Activated naive CD8-positive, alpha-beta T cell treated with anti-CD3 and anti-CD28 coated beads, Interleukin-2, amount 10 ng/mL, durations not matched to agents 7 days and 5 days (primary cell): ENCODE measurements around the gene CARMIL3. TPM values are rescaled to one million over a fixed set of nuclear protein-coding genes. Genes with fewer than 3 reads are reported as not detected.

Experiments
- ATAC-seq: fragments of 150-1000 bp; cut with Tn5 transposase; one replicate; pipeline ENCODE4 v1.10.0; 2021; ENCODE audit warnings: low read depth, moderate library complexity
- POLR2A ChIA-PET: fragments of 350-600 bp; sonication (Branson Sonifier 250); formaldehyde crosslinking; loops from one replicate; lab custom pipeline; 2021; ENCODE audit warnings: antibody characterized with exemption; lab: Charles Lee
- DNase-seq: peaks from one replicate; pipeline ENCODE4 v3.0.0; 2021
- H3K27ac Mint-ChIP-seq: one replicate; pipeline ENCODE4 v1.8.0; 2022; ENCODE audit warnings: mild to moderate bottlenecking, mixed read lengths
- H3K27me3 Mint-ChIP-seq: one replicate; pipeline ENCODE4 v1.8.0; 2022; ENCODE audit warnings: mild to moderate bottlenecking, moderate library complexity, mixed read lengths
- H3K36me3 Mint-ChIP-seq: one replicate; pipeline ENCODE4 v1.8.0; 2021; ENCODE audit warnings: mild to moderate bottlenecking, mixed read lengths
- H3K4me1 Mint-ChIP-seq: one replicate; pipeline ENCODE4 v1.8.0; 2021; ENCODE audit warnings: mixed read lengths
- H3K4me3 Mint-ChIP-seq: one replicate; pipeline ENCODE4 v1.8.0; 2022; ENCODE audit warnings: mild to moderate bottlenecking, moderate library complexity, mixed read lengths
- H3K9me3 Mint-ChIP-seq: one replicate; pipeline ENCODE4 v1.8.0; 2021; ENCODE audit warnings: mixed read lengths
- total RNA-seq, 2 experiments: library from RNA; stranded (reverse); gene quantifications; one replicate each; pipeline ENCODE4 v1.2.3, GENCODE V29; 2021

Gene CARMIL3
- total RNA-seq, 2 experiments from 2014 or later = 0.80 to 0.91 TPM

- Mint-ChIP-seq H3K4me1 (peaks cover 30% of the 10 kb centered on the region), H3K27me3 (no peaks in the 10 kb centered on the region), H3K9me3 (no peaks in the 10 kb centered on the region), H3K4me3 (no peak overlapping the region), H3K27ac (peak overlapping the region; percentile 97), H3K36me3 (peaks cover 20% of the 10 kb centered on the region)
- DNase-seq (no peak), ATAC-seq (no peak)
- POLR2A ChIA-PET = interaction anchor here (1.5 to 7.5 kb wide), 9 partner anchors 11 to 70 kb away, joined by 4 to 116 read pairs (median 13); partner anchors contain the start of genes DCAF11, EMC9, IRF9 and NRL
Observed at GRCh38 chr14:24092110-24092504, 40.3 kb downstream of the CARMIL3 start.

GRCh38 chr14:24092505-24093206, 40.8 kb downstream of the CARMIL3 start:
- peak overlapping the region; percentile 97 for H3K27ac Mint-ChIP-seq
- DNase-seq = no peak
- H3K9me3 Mint-ChIP-seq = no peaks in the 10 kb centered on the region
- peaks cover 20% of the 10 kb centered on the region for H3K36me3 Mint-ChIP-seq
- peaks cover 29% of the 10 kb centered on the region for H3K4me1 Mint-ChIP-seq
- H3K4me3 Mint-ChIP-seq = peak overlapping the region; percentile 95
- POLR2A ChIA-PET = interaction anchor here (1.4 to 7.5 kb wide), 10 partner anchors 10 to 149 kb away, joined by 3 to 116 read pairs (median 10); partner anchors contain the start of genes CARMIL3, DCAF11, EMC9 and IRF9
- no peak for ATAC-seq
- H3K27me3 Mint-ChIP-seq = no peaks in the 10 kb centered on the region

GRCh38 chr14:24093207-24093900, 41.5 kb downstream of the CARMIL3 start:
- Mint-ChIP-seq H3K27me3 (no peaks in the 10 kb centered on the region), H3K9me3 (no peaks in the 10 kb centered on the region), H3K4me1 (peaks cover 29% of the 10 kb centered on the region), H3K36me3 (peaks cover 20% of the 10 kb centered on the region), H3K4me3 (peak overlapping the region; percentile 95), H3K27ac (peak overlapping the region; percentile 97)
- DNase-seq = no peak
- POLR2A ChIA-PET = interaction anchor here (0.6 to 7.5 kb wide), 15 partner anchors 9 to 149 kb away, joined by 3 to 116 read pairs (median 6); partner anchors contain the start of genes CARMIL3, DCAF11, EMC9 and IRF9
- ATAC-seq = no peak

GRCh38 chr14:24093901-24094840, 42.4 kb downstream of the CARMIL3 start, which contains the start of gene PCK2:
PCK2 (plus strand) TSS chr14:24094311; CDS start chr14:24094406, 95 bp downstream.
- DNase-seq = peak; percentile 83
- Mint-ChIP-seq H3K27me3 (no peaks in the 10 kb centered on the region), H3K27ac (peak within 1 kb of the TSS; percentile 97), H3K36me3 (peaks cover 20% of the 10 kb centered on the region), H3K4me3 (peak within 1 kb of the TSS; percentile 95), H3K9me3 (no peaks in the 10 kb centered on the region), H3K4me1 (peaks cover 29% of the 10 kb centered on the region)
- POLR2A ChIA-PET = interaction anchor here (0.6 to 7.5 kb wide), 25 partner anchors 8 to 336 kb away, joined by 3 to 116 read pairs (median 4); partner anchors contain the start of genes CARMIL3, CBLN3, DCAF11 and EMC9
- ATAC-seq = peak; percentile 77

- Mint-ChIP-seq H3K36me3 (peaks cover 24% of the 10 kb centered on the region), H3K9me3 (no peaks in the 10 kb centered on the region), H3K27ac (peak overlapping the region; percentile 97), H3K27me3 (no peaks in the 10 kb centered on the region), H3K4me1 (peaks cover 29% of the 10 kb centered on the region), H3K4me3 (peak overlapping the region; percentile 95)
- DNase-seq (no peak), ATAC-seq (no peak)
- POLR2A ChIA-PET = interaction anchor here (0.6 to 7.5 kb wide), 21 partner anchors 9 to 335 kb away, joined by 3 to 116 read pairs (median 4); partner anchors contain the start of genes CARMIL3, CBLN3, DCAF11 and IPO4
Observed at GRCh38 chr14:24094841-24095270, 43.0 kb downstream of the CARMIL3 start.

- POLR2A ChIA-PET = interaction anchor here (0.6 to 7.5 kb wide), 20 partner anchors 8 to 334 kb away, joined by 3 to 116 read pairs (median 4); partner anchors contain the start of genes CARMIL3, CBLN3, DCAF11 and IPO4
- H3K27me3 Mint-ChIP-seq = no peaks in the 10 kb centered on the region
- DNase-seq (peak; percentile 60), ATAC-seq (peak; percentile 32)
- peak overlapping the region; percentile 95 for H3K4me3 Mint-ChIP-seq
- peak overlapping the region; percentile 97 for H3K27ac Mint-ChIP-seq
- peaks cover 28% of the 10 kb centered on the region for H3K36me3 Mint-ChIP-seq
- H3K4me1 Mint-ChIP-seq = peaks cover 29% of the 10 kb centered on the region
- no peaks in the 10 kb centered on the region for H3K9me3 Mint-ChIP-seq
Observed at GRCh38 chr14:24095271-24096068, 43.7 kb downstream of the CARMIL3 start.

- H3K27ac Mint-ChIP-seq = peak overlapping the region; percentile 70
- H3K9me3 Mint-ChIP-seq = no peaks in the 10 kb centered on the region
- H3K27me3 Mint-ChIP-seq = no peaks in the 10 kb centered on the region
- DNase-seq (no peak), ATAC-seq (no peak)
- H3K4me3 Mint-ChIP-seq = peak overlapping the region; percentile 44
- POLR2A ChIA-PET = interaction anchor here (0.7 to 7.5 kb wide), 7 partner anchors 11 to 230 kb away, joined by 3 to 116 read pairs (median 37); partner anchors contain the start of genes DCAF11, NRL, PSME2 and RNF31
- peaks cover 26% of the 10 kb centered on the region for H3K4me1 Mint-ChIP-seq
- peaks cover 31% of the 10 kb centered on the region for H3K36me3 Mint-ChIP-seq
Observed at GRCh38 chr14:24096545-24097181, 44.9 kb downstream of the CARMIL3 start.

GRCh38 chr14:24098229-24098926, 46.6 kb downstream of the CARMIL3 start:
- POLR2A ChIA-PET = interaction anchor here (0.8 to 2.3 kb wide), 2 partner anchors 16 to 17 kb away, joined by 3 to 8 read pairs; partner anchors contain the start of genes DCAF11 and NRL
- no peak for ATAC-seq
- no peak for DNase-seq
- H3K9me3 Mint-ChIP-seq = no peaks in the 10 kb centered on the region
- H3K4me3 Mint-ChIP-seq = no peak overlapping the region
- peaks cover 17% of the 10 kb centered on the region for H3K4me1 Mint-ChIP-seq
- H3K27me3 Mint-ChIP-seq = no peaks in the 10 kb centered on the region
- H3K36me3 Mint-ChIP-seq = peaks cover 41% of the 10 kb centered on the region
- H3K27ac Mint-ChIP-seq = no peak overlapping the region

- H3K4me1 Mint-ChIP-seq = peaks cover 13% of the 10 kb centered on the region
- no peaks in the 10 kb centered on the region for H3K9me3 Mint-ChIP-seq
- no peak overlapping the region for H3K4me3 Mint-ChIP-seq
- H3K36me3 Mint-ChIP-seq = peaks cover 49% of the 10 kb centered on the region
- H3K27me3 Mint-ChIP-seq = no peaks in the 10 kb centered on the region
- H3K27ac Mint-ChIP-seq = no peak overlapping the region
- ATAC-seq = no peak
- DNase-seq = no peak
- POLR2A ChIA-PET = interaction anchor here (2.3 kb wide), 1 partner anchor 15 kb away, joined by 8 read pairs; the partner anchor contains the start of genes DCAF11 and NRL
Observed at GRCh38 chr14:24098927-24099813, 47.4 kb downstream of the CARMIL3 start.
